HepG2 (cell line): ENCODE measurements around the gene R3HCC1L. TPM values are rescaled to one million over a fixed set of nuclear protein-coding genes. Genes with fewer than 3 reads are reported as not detected.

Experiments used
- ATAC-seq: fragments of 200-7000 bp; cut with Tn5 transposase; 3 replicates; pipeline ENCODE4 v1.9.1; 2020; ENCODE audit warnings: mild to moderate bottlenecking, moderate library complexity
- BruUV-seq: library from RNA; stranded (reverse); fragments of 400-500 nt; replicated peaks from 2 replicates; lab custom pipeline; 2021; lab: Mats Ljungman, UMichigan
- CTCF ChIA-PET: fragments of 300-600 bp; formaldehyde crosslinking; extraction: SDS; loops from one replicate; lab custom pipeline; 2021; ENCODE audit warnings: low total read pairs, inconsistent platforms, low intra/inter-chr PET ratio; lab: Yijun Ruan, JAX
- POLR2A ChIA-PET: fragments of 350-600 bp; sonication (Branson Sonifier 250); formaldehyde crosslinking; loops from one replicate; lab custom pipeline; 2020; ENCODE audit warnings: antibody characterized with exemption, inconsistent platforms; lab: Yijun Ruan, JAX
- DNase-seq: peaks from one replicate; pipeline ENCODE4 v3.0.0-alpha.2; 2015; ENCODE audit warnings: low spot score
- FAIRE-seq: peaks from 3 replicates; lab custom pipeline; 2011; peaks lifted over from hg19 to GRCh38; lab: Jason Lieb, UNC
- H2AFZ ChIP-seq: one replicate; pipeline ENCODE4 v1.6.1; 2011; ENCODE audit warnings: low read length, inconsistent platforms
- H3K27ac ChIP-seq: fragments of 300-600 bp; 3 replicates; pipeline ENCODE4 v1.8.0; 2011; ENCODE audit warnings: mixed run types, mild to moderate bottlenecking, mixed read lengths, low read length, inconsistent platforms; ENCODE audit not compliant: insufficient read depth; ENCODE audit errors: extremely low read length
- H3K27me3 ChIP-seq, 2 experiments: fragments of 200-600 bp in 1 of 2; 2 replicates in 1 of 2; 3 replicates in 1 of 2; pipeline versions ENCODE4 v1.6.0 to v1.8.0; 2011; ENCODE audit warnings: low read length in 2 of 2, mild to moderate bottlenecking in 2 of 2, moderate library complexity in 2 of 2, inconsistent platforms in 1 of 2; ENCODE audit not compliant: insufficient read depth in 2 of 2, control insufficient read depth in 1 of 2
- H3K36me3 ChIP-seq, 2 experiments: fragments of 200-600 bp in 1 of 2; replicated peaks in 1 of 2; 2 replicates in 1 of 2; 3 replicates in 1 of 2; pipeline versions ENCODE4 v1.5.1 to v1.8.0; 2011; ENCODE audit warnings: low read length in 2 of 2, inconsistent platforms in 1 of 2; ENCODE audit not compliant: insufficient read depth in 2 of 2, control insufficient read depth in 1 of 2
- H3K4me1 ChIP-seq: 2 replicates; pipeline ENCODE4 v1.5.1; 2012; ENCODE audit warnings: low read length, inconsistent platforms; ENCODE audit not compliant: insufficient read depth
- H3K4me2 ChIP-seq: 2 replicates; pipeline ENCODE4 v1.6.0; 2011; ENCODE audit warnings: low read depth, low read length, inconsistent platforms
- H3K4me3 ChIP-seq, 3 experiments: fragments of 200-600 bp in 1 of 3; sonication (generic), shearing (Covaris generic) in 1 of 3; replicated peaks in 1 of 3; 2 replicates each; pipeline ENCODE4 v1.5.1; 2011 to 2016; ENCODE audit warnings: low read length in 3 of 3, inconsistent platforms in 2 of 3, low read depth in 2 of 3, mild to moderate bottlenecking in 2 of 3, control low read depth in 1 of 3, mixed read lengths in 1 of 3; ENCODE audit not compliant: insufficient read depth in 1 of 3
- H3K79me2 ChIP-seq: one replicate; pipeline ENCODE4 v1.6.1; 2011; ENCODE audit warnings: low read length, inconsistent platforms; ENCODE audit not compliant: insufficient read depth
- H3K9ac ChIP-seq: 2 replicates; pipeline ENCODE4 v1.6.0; 2011; ENCODE audit warnings: mild to moderate bottlenecking, low read depth, low read length, inconsistent platforms; ENCODE audit not compliant: insufficient read depth
- H3K9me3 ChIP-seq: 2 replicates; pipeline ENCODE4 v1.5.1; 2012; ENCODE audit warnings: mild to moderate bottlenecking, low read length
- H4K20me1 ChIP-seq: 2 replicates; pipeline ENCODE4 v1.6.0; 2011; ENCODE audit warnings: inconsistent platforms, mild to moderate bottlenecking, low read length, moderate library complexity; ENCODE audit not compliant: insufficient read depth
- ARID5B ChIP-seq: IDR thresholded peaks from 2 replicates; pipeline ENCODE4 v1.4.0; 2020; ENCODE audit warnings: mild to moderate bottlenecking, missing genetic modification reagents
- ATF7 ChIP-seq, 2 experiments: fragments of 450-650 bp in 1 of 2; sonication (generic) in 1 of 2; formaldehyde crosslinking in 1 of 2; IDR thresholded peaks; 2 replicates each; pipeline versions ENCODE4 v1.4.0 to v1.6.1; 2016 to 2020; ENCODE audit warnings: antibody characterized with exemption in 1 of 2, mild to moderate bottlenecking in 1 of 2, missing genetic modification reagents in 1 of 2
- CREB1 ChIP-seq, 2 experiments: fragments of 450-650 bp in 1 of 2; IDR thresholded peaks; 2 replicates each; pipeline ENCODE4 v1.6.1; 2016 to 2017; ENCODE audit warnings: control low read depth in 1 of 2, mild to moderate bottlenecking in 1 of 2, missing compliant biosample characterization in 1 of 2, missing genetic modification characterization in 1 of 2
- GATAD2A ChIP-seq: IDR thresholded peaks from 2 replicates; pipeline ENCODE4 v1.6.1; 2016
- KAT7 ChIP-seq: IDR thresholded peaks from 2 replicates; pipeline ENCODE4 v1.6.1; 2018; ENCODE audit warnings: borderline replicate concordance, missing compliant biosample characterization
- PHF21A ChIP-seq: sonication (generic); formaldehyde crosslinking; IDR thresholded peaks from 2 replicates; pipeline ENCODE4 v1.5.0; 2020; ENCODE audit warnings: mild to moderate bottlenecking, missing genetic modification reagents
- TSC22D2 ChIP-seq: sonication (generic); formaldehyde crosslinking; IDR thresholded peaks from 2 replicates; pipeline ENCODE4 v1.5.1; 2020; ENCODE audit warnings: missing genetic modification reagents, mild to moderate bottlenecking, borderline replicate concordance
- ZFP36L1 ChIP-seq: sonication (generic); formaldehyde crosslinking; IDR thresholded peaks from 2 replicates; pipeline ENCODE4 v1.8.0; 2022; ENCODE audit warnings: mild to moderate bottlenecking, missing genetic modification reagents, moderate library complexity
- ZNF256 ChIP-seq: sonication (generic); formaldehyde crosslinking; conservative IDR thresholded peaks from 2 replicates; pipeline ENCODE4 v1.4.0; 2020; ENCODE audit warnings: missing genetic modification reagents
- ZNF615 ChIP-seq: sonication (generic); formaldehyde crosslinking; IDR thresholded peaks from 2 replicates; pipeline ENCODE4 v1.5.0; 2020; ENCODE audit warnings: mild to moderate bottlenecking, missing genetic modification reagents, borderline replicate concordance
- ZNF790 ChIP-seq: sonication (generic); formaldehyde crosslinking; IDR thresholded peaks from 2 replicates; pipeline ENCODE4 v1.8.0; 2022; ENCODE audit warnings: missing genetic modification reagents, mild to moderate bottlenecking, borderline replicate concordance
- WGBS: methylation state at CpG from one replicate; pipeline ENCODE4 v1.1.6; 2017; ENCODE audit warnings: low lambda C conversion rate; 5-methylcytosine and 5-hydroxymethylcytosine counted together
- in situ Hi-C: cut with HindIII; loops from 2 replicates; pipeline ENCODE4 v1.10.0; 2017; ENCODE audit warnings: low pct_unique_long_range_greater_than_20kb; ENCODE audit not compliant: extremely low pct_ligation_motif_present
- intact Hi-C: fragments of 100-400 bp; cut with micrococcal nuclease; formaldehyde crosslinking; loops from one replicate; pipeline ENCODE4 v1.10.0; 2022; ENCODE audit not compliant: unreplicated experiment
- polyA plus RNA-seq, 8 experiments: library from polyadenylated mRNA; depleted of rRNA in 3 of 8; stranded (reverse) in 7 of 8; unstranded in 1 of 8; fragments of >200 nt; fragmentation: Illumina TruSeq in 4 of 8; extraction: Trizol in 4 of 8; gene quantifications; 2 replicates each; pipeline versions ENCODE4 v1.2.1 to v1.2.3, GENCODE V29; 2011 to 2016; ENCODE audit warnings: low read depth in 4 of 8, missing spikeins in 1 of 8, mixed read lengths in 1 of 8; ENCODE audit not compliant: insufficient read depth in 1 of 8
- total RNA-seq, 5 experiments: library from RNA; depleted of rRNA; stranded (reverse); fragments of >200 nt; fragmentation: Illumina TruSeq; extraction: Trizol; gene quantifications; 2 replicates each; pipeline ENCODE4 v1.2.3, GENCODE V29; 2016; ENCODE audit warnings: low read depth in 1 of 5
- TF ChIP-seq, protein P1 (sequence below): sonication (generic); formaldehyde crosslinking; IDR thresholded peaks from 2 replicates; pipeline ENCODE4 v1.5.0; 2020; ENCODE audit warnings: missing genetic modification reagents
- TF ChIP-seq, protein P2 (sequence below): sonication (generic); formaldehyde crosslinking; IDR thresholded peaks from 2 replicates; pipeline ENCODE4 v1.4.0; 2020; ENCODE audit warnings: missing genetic modification reagents, borderline replicate concordance

Gene R3HCC1L
- total and polyA plus RNA-seq, 2 of the 13 experiments (the other 11 are each of a cell fraction or from before 2014, with no cell fraction given), result 6.5 to 12.2 TPM

DNA sequence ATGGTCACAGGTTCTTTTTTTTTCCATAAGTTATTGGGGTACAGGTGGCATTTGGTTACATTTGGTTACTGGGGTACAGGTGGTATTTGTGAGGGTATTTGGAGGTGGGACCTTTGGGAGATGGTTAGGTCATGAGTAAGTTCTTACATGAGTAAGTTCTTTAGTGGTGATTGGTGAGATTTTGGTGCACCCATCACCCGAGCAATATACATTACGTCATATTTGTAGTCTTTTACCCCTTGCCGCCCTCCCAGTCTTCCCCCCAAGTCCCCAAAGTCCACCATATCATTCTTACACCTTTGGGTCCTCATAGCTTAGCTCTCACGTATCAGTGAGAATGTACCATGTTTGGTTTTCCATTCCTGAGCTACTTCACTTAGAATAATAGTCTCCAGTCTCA lies 49.2 kb upstream of the R3HCC1L start:
- Histone ChIP-seq H2AFZ (no peak overlapping the region), H3K4me3 (no peak overlapping the region), H4K20me1 (no peaks in the 10 kb centered on the region), H3K36me3 (no peaks in the 10 kb centered on the region), H3K4me2 (no peak overlapping the region), H3K79me2 (no peaks in the 10 kb centered on the region), H3K4me1 (no peaks in the 10 kb centered on the region), H3K9ac (no peak overlapping the region), H3K9me3 (no peaks in the 10 kb centered on the region), H3K27ac (no peak overlapping the region), H3K27me3 (peaks cover 2 to 15% of the 10 kb centered on the region in 2 experiments; a peak in 2 of 5 replicates)
- ChIA-PET POLR2A (no interaction called here), CTCF (no interaction called here)
- BruUV-seq, result no TSS peak
- ATAC-seq (no peak), FAIRE-seq (no peak), DNase-seq (no peak)
- WGBS, result 4% methylated on average over 4 of the region's 4 CpGs
- intact Hi-C loops (no loop called here), in situ Hi-C loops (no loop called here)
- no peak for TF ChIP-seq TSC22D2 (CRISPR knock-in tag)
- peak; percentile 97 for TF ChIP-seq ATF7 (IDR thresholded peaks at IDR 0.05)
- no peak for TF ChIP-seq ATF7 (CRISPR knock-in tag; IDR thresholded peaks at IDR 0.05)
- TF ChIP-seq ZNF256 (CRISPR knock-in tag), result no peak
- TF ChIP-seq, protein P1, sequence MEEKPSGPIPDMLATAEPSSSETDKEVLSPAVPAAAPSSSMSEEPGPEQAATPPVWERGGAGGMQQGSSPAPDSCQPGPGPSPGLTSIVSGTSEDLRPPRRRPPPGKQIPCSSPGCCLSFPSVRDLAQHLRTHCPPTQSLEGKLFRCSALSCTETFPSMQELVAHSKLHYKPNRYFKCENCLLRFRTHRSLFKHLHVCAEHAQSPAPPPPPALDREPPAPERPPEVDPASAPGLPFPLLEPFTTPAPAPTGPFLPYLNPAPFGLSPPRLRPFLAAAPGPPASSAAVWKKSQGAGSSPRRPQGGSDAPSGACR (CRISPR knock-in tag), result no peak
- TF ChIP-seq, protein P2, sequence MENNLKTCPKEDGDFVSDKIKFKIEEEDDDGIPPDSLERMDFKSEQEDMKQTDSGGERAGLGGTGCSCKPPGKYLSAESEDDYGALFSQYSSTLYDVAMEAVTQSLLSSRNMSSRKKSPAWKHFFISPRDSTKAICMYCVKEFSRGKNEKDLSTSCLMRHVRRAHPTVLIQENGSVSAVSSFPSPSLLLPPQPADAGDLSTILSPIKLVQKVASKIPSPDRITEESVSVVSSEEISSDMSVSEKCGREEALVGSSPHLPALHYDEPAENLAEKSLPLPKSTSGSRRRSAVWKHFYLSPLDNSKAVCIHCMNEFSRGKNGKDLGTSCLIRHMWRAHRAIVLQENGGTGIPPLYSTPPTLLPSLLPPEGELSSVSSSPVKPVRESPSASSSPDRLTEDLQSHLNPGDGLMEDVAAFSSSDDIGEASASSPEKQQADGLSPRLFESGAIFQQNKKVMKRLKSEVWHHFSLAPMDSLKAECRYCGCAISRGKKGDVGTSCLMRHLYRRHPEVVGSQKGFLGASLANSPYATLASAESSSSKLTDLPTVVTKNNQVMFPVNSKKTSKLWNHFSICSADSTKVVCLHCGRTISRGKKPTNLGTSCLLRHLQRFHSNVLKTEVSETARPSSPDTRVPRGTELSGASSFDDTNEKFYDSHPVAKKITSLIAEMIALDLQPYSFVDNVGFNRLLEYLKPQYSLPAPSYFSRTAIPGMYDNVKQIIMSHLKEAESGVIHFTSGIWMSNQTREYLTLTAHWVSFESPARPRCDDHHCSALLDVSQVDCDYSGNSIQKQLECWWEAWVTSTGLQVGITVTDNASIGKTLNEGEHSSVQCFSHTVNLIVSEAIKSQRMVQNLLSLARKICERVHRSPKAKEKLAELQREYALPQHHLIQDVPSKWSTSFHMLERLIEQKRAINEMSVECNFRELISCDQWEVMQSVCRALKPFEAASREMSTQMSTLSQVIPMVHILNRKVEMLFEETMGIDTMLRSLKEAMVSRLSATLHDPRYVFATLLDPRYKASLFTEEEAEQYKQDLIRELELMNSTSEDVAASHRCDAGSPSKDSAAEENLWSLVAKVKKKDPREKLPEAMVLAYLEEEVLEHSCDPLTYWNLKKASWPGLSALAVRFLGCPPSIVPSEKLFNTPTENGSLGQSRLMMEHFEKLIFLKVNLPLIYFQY (CRISPR knock-in tag), result no peak
- no peak for TF ChIP-seq ZNF615 (CRISPR knock-in tag)
- no peak for TF ChIP-seq GATAD2A (CRISPR knock-in tag)
- TF ChIP-seq ZNF790, result no peak
- no peak for TF ChIP-seq ARID5B
- TF ChIP-seq PHF21A, result no peak
- TF ChIP-seq KAT7, result no peak
- TF ChIP-seq CREB1 (IDR thresholded peaks at IDR 0.05), result peak; percentile 64
- TF ChIP-seq CREB1 (CRISPR knock-in tag; IDR thresholded peaks at IDR 0.05), result no peak
- TF ChIP-seq ZFP36L1 (CRISPR knock-in tag), result no peak
